ENCODE data around the gene RAB8A. TPM values are rescaled to one million over a fixed set of nuclear protein-coding genes. Genes with fewer than 3 reads are reported as not detected.

RAB8A gene
- total RNA-seq, 4 donors from 2014 or later, result 40.2 to 65.6 (median 51.5) TPM

DNA sequence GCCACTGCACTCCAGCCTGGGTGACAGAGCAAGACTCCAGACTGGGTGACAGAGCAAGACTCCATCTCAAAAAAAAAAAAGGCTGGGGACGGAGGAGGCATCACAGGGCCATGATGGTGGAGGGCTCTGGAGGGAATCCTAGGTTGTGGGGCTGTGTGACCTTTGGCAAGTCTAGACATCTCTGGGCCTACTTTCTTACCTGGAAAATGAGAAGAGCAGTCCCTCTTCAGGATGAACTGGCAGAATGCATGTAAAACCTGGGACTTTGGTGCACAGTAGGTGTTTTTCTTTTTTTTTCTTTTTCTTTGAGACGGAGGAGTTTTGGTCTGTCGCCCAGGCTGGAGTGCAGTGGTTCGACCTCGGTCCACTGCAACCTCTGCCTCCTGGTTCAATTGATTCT lies 48.0 kb downstream of the RAB8A start:
- no peak for TF ChIP-seq POLR2A (IDR thresholded peaks at IDR 0.05)
- TF ChIP-seq, protein P1, sequence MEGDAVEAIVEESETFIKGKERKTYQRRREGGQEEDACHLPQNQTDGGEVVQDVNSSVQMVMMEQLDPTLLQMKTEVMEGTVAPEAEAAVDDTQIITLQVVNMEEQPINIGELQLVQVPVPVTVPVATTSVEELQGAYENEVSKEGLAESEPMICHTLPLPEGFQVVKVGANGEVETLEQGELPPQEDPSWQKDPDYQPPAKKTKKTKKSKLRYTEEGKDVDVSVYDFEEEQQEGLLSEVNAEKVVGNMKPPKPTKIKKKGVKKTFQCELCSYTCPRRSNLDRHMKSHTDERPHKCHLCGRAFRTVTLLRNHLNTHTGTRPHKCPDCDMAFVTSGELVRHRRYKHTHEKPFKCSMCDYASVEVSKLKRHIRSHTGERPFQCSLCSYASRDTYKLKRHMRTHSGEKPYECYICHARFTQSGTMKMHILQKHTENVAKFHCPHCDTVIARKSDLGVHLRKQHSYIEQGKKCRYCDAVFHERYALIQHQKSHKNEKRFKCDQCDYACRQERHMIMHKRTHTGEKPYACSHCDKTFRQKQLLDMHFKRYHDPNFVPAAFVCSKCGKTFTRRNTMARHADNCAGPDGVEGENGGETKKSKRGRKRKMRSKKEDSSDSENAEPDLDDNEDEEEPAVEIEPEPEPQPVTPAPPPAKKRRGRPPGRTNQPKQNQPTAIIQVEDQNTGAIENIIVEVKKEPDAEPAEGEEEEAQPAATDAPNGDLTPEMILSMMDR (IDR thresholded peaks at IDR 0.05), result no peak
- Histone ChIP-seq H3K4me3 (replicated peaks in 1 of 3) (no peak overlapping the region), H3K27ac (no peak overlapping the region), H3K36me3 (no peaks in the 10 kb centered on the region), H3K4me1 (no peaks in the 10 kb centered on the region), H3K9me3 (no peaks in the 10 kb centered on the region), H3K27me3 (no peaks in the 10 kb centered on the region)
- no peak for DNase-seq
- 80 to 88% methylated on average over 5 of the region's 5 CpGs for WGBS, 2 donors
- intact Hi-C loops (cut with DNase I), result no loop called here

DNA sequence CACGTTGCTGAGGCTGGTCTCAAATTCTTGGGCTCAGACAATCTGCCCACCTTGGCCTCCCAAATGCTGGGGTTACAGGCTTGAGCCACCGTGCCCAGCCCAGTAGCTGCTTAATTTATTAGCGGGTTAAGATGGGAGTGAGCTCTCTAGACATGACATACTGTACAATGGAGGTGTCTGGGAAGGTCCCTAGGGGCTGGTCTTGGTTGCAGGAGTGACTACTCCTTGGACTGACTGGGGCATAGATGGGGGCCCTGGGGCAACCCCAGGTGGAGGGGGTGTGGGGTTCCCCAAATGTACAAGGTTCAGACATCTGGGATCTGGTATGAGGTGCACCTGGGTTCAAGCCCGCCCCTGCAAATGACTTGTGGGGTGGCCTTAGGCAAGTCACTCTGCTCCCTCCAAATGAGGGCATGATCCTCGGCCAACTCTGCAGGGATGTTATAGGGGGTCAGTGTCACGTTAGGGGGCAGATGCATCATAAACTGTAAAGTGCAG lies 48.8 kb downstream of the RAB8A start:
- DNase-seq, result no peak
- intact Hi-C loops (cut with DNase I), result no loop called here
- Histone ChIP-seq H3K36me3 (no peaks in the 10 kb centered on the region), H3K27ac (no peak overlapping the region), H3K4me3 (replicated peaks in 1 of 3) (no peak overlapping the region), H3K9me3 (no peaks in the 10 kb centered on the region), H3K4me1 (no peaks in the 10 kb centered on the region), H3K27me3 (no peaks in the 10 kb centered on the region)
- WGBS, 2 donors, result 53 to 84% methylated on average over 4 to 6 of the region's 6 CpGs
- TF ChIP-seq, protein P1 (IDR thresholded peaks at IDR 0.05), result no peak
- no peak for TF ChIP-seq POLR2A (IDR thresholded peaks at IDR 0.05)

DNA sequence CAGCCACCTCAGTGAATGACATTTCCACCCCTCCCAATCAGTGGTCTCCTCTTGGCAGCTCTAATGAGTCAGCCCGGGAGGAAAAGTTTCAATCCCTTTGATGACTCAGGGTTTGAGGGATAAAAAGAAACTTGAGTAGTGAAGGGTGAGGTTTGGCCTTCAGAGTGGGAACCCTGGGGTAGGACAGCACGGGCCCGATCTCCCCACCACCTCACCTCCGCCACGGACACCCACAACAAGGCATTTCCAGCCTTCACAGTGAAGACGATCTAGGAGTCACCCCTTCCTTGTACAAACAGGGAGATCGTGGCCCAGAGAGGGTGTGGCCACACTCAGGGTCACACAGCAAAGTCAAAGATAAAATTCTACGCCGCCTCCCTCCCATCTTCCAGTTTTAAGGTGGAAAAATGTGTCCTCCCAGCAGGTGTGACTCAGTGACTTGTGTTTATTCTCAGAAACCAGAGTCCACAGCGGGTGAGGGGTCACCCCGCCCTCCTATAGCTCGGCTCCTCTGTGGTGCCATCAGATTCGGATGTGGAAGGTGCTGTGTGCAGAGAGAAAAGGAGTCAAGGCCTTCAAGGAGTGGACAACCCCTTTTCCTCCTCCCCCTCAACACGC lies 49.4 kb downstream of the RAB8A start:
- WGBS, 2 donors, result 76 to 82% methylated on average over 13 to 14 of the region's 14 CpGs
- H3K4me3 ChIP-seq (replicated peaks in 1 of 3), result no peak overlapping the region
- H3K9me3 ChIP-seq, result no peaks in the 10 kb centered on the region
- H3K27ac ChIP-seq, result no peak overlapping the region
- no peak for TF ChIP-seq POLR2A (IDR thresholded peaks at IDR 0.05)
- TF ChIP-seq, protein P1 (IDR thresholded peaks at IDR 0.05), result no peak
- H3K36me3 ChIP-seq, result no peaks in the 10 kb centered on the region
- DNase-seq, result no peak
- no peaks in the 10 kb centered on the region for H3K27me3 ChIP-seq
- intact Hi-C loops (cut with DNase I), result no loop called here
- no peaks in the 10 kb centered on the region for H3K4me1 ChIP-seq

DNA sequence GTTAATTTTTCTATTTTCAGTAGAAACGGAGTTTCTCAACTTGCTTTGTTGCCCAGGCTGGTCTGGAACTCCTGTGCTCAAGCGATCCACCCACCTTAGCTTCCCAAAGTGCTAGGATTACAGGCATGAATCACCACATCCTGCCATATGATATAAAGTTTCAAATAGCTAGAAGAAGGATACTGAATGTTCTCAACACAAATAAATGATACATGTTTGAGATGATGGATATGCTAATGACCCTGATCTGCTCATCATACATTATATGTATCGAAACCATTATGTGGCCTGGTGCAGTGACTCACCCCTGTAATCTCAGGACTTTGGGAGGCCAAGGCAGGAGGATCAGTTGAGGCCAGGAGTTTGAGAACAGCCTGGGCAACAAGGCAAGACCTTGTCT lies 50.2 kb downstream of the RAB8A start:
- TF ChIP-seq, protein P1 (IDR thresholded peaks at IDR 0.05), result no peak
- WGBS, 2 donors, result 82 to 83% methylated on average over 3 of the region's 3 CpGs
- no peak for DNase-seq
- Histone ChIP-seq H3K27ac (no peak overlapping the region), H3K4me3 (replicated peaks in 1 of 3) (no peak overlapping the region), H3K9me3 (no peaks in the 10 kb centered on the region), H3K36me3 (no peaks in the 10 kb centered on the region), H3K27me3 (no peaks in the 10 kb centered on the region), H3K4me1 (no peaks in the 10 kb centered on the region)
- intact Hi-C loops (cut with DNase I), result no loop called here

DNA sequence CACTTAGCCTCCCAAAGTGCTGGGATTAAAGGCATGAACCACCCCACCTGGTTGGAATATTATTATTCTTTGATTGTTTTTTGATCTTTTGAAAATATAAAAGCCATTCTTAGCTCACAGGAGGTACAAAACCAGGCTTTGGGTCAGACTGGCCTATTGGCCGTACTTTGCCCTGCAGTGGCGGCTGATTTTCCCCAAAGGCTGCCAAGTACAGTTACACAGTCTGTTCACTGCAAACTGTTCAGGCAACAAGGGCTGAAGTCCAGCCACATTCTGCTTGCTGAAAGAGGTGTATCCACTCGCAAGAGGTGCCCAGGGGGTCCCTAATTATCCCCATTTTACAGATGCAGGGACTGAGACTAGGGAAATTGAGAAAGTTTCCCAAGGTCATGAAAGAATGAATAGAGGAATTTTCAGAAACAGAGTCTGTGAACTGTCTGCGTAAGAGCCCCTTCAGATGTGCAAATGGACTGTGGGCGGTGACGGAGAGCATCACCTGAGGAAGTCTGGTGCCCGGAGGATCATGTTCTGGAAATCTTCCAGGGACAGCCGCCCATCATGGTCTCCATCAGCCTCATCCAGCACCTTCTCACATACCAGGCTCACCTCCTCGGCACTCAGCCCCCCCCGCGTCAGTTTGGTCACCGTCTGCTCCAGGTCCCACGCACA lies 52.7 kb downstream of the RAB8A start:
- H3K36me3 ChIP-seq, result no peaks in the 10 kb centered on the region
- no peaks in the 10 kb centered on the region for H3K9me3 ChIP-seq
- no peaks in the 10 kb centered on the region for H3K4me1 ChIP-seq
- no peak for DNase-seq
- H3K4me3 ChIP-seq (replicated peaks in 1 of 3), result no peak overlapping the region
- intact Hi-C loops (cut with DNase I), result no loop called here
- H3K27ac ChIP-seq, result no peak overlapping the region
- no peak for TF ChIP-seq POLR2A (IDR thresholded peaks at IDR 0.05)
- TF ChIP-seq, protein P1 (IDR thresholded peaks at IDR 0.05), result no peak
- no peaks in the 10 kb centered on the region for H3K27me3 ChIP-seq
- 82 to 85% methylated on average over 13 of the region's 13 CpGs for WGBS, 2 donors

Measured in thyroid gland (tissue), 4 donors.